GM19397 (cell line): ENCODE results near the gene RGS19.

Experiments
- ATAC-seq: cut with Tn5 transposase; IDR thresholded peaks from one replicate; pipeline ENCODE4 v1.9.1; 2021; ENCODE audit warnings: mild to moderate bottlenecking, moderate library complexity; ENCODE audit not compliant: unreplicated experiment

RGS19 gene

GRCh38 chr20:64050261-64051032 is 28.9 kb downstream of the RGS19 start:
- no peak for ATAC-seq

DNA sequence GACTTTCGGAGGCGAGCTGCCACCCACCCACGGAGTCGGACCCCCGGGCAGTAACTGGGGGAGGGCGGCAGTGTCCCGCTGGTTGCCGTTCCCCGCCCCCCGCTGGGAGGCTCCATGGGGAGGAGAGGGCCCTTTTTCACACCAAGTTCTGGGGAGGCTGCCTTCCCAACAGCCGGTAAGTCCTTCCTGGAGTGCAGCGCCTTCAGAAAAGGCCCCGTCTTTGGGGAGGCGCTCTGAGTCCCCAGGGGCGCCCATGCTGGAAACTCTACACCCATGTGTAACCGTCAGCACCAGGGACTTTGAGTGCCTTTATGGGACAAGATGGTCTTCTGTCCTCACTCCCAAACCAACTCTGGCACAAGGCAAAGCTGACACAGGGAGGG is 29.4 kb downstream of the RGS19 start:
- ATAC-seq = no peak

GRCh38 chr20:64049060-64049877 is 30.0 kb downstream of the RGS19 start, which contains the start of gene SOX18:
TSS of gene SOX18 (minus strand) at chr20:64049639. CDS start at chr20:64049516, 123 bp downstream.
- ATAC-seq = no peak

DNA sequence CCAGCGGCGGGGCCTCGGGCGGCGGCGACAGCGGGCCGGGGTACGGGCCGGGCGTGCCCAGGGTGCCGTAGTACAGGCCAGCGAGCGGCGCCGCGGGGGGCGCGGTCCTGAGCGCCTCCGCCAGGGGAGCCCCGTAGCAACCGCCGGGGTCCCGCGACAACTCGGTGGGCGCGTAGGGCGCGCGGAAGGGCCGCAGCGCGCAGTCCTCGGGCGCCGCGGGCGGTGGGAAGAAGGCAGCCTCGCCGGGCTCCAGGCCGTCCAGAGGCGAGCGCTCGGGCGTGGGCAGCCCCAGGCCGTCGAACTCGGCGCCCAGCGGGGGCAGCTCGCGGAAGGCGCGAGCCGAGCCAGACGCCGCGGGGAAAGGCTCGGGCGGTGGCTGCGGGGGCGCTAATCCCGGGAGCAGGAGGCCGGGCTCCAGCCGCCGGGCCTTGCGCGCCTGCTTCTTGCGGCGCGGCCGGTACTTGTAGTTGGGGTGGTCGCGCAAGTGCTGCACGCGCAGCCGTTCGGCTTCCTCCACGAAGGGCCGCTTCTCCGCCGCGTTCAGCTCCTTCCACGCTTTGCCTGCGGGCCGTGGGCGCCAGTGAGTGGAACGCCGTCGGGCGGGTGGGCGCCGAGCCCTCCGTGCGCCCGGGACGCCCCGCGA is 30.8 kb downstream of the RGS19 start:
- no peak for ATAC-seq

GRCh38 chr20:64047968-64048401 is 31.3 kb downstream of the RGS19 start:
- no peak for ATAC-seq

DNA sequence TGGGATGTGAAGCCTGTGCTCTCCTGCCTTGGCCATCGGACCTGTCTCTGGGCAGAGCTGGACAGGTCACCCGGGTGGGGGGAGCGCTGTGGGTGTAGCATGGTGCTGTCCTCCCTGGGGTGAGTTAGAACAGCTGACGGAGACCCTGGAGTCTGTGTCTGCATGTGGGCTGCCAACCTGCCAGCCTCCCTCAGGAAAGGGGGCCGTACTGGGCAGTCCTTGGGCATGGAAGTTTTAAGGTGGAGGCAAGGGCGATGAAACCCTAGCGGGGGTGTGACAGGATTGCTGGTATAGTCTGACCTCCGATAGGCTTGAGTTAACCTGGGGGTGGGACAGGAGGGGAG is 32.3 kb downstream of the RGS19 start:
- ATAC-seq = no peak

GRCh38 chr20:64045346-64046011 is 33.8 kb downstream of the RGS19 start:
- no peak for ATAC-seq

DNA sequence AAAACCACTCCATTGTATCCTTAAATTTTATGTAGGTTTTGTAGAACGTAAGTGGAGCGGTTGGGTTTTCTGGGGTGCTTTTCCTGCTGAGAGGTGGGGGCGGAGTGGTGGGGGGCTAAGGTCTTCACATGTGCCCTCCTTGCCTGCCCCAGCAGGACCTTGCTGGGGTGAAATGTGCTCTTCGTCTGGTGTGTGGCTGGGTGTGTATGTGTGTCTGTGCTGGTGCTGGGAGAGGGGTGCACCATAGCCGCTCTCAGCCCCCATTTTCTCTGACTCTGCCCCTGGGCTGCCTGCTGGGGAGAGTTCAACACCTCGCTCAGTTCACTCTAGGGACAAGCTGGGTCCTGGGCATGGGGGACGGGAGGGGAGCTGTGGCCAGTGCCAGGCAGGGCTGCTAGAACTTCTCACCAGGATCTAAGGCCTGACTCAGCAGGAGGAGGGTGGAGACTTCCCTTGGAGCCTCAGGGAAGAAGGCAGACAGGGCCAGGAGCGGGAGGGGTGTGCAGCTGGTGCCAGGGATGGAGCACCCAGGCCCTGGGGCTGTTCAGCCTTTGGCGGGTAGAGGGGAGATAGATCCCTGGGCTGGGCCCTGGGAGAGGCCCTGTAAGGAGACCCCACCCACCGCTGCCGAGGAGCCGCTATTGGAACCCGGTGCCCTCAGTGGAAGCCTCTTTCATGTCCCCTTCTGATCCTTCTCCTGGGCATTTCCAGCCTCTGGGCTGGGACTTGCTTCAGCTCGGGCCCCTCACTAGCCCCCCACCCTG is 34.7 kb downstream of the RGS19 start:
- no peak for ATAC-seq

GRCh38 chr20:64043768-64044167 is 35.5 kb downstream of the RGS19 start:
- ATAC-seq = no peak

- no peak for ATAC-seq
Measured at GRCh38 chr20:64042054-64042781, 37.1 kb downstream of the RGS19 start.

GRCh38 chr20:64041781-64042053 is 37.6 kb downstream of the RGS19 start:
- ATAC-seq = no peak

GRCh38 chr20:64041040-64041780 is 38.1 kb downstream of the RGS19 start:
- no peak for ATAC-seq

DNA sequence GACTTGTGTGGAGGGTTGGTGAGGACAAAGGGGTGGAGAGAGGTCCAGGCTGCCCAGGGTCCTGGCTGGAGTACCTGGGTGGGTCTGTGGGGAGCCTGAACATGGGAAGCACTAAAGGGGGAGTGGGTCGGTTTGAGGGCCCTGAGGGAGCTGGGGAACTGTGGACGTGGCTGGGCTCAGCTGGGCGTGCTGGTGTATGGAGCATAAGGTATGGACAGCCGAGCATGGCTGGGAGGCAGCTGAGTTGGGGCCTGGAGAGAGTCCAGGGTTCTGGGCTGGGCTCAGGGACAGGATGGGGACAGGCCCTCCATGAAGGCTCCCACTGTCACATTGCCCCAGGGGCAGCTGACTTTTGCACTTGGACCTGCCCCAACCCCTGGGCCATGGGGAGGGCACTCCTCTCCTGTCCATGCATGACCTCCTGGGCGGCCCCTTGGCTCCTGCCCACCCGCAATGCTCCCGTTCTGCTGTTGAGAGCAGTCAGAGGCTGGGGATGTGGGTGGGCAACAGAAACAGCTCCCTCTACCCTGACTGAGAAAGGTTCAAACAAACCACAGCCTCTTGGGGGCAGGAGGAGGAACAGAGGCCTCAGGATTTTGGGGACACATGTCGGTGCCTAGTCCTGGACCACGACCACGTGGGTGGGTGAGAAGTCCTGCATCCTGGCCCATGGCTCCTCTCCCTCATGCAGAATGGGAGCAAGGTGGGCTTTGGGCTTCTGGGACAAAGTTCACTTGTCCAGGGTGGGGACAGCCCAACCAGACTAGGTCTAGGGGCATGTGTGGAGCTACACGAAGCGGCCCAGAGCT is 38.9 kb downstream of the RGS19 start:
- no peak for ATAC-seq

DNA sequence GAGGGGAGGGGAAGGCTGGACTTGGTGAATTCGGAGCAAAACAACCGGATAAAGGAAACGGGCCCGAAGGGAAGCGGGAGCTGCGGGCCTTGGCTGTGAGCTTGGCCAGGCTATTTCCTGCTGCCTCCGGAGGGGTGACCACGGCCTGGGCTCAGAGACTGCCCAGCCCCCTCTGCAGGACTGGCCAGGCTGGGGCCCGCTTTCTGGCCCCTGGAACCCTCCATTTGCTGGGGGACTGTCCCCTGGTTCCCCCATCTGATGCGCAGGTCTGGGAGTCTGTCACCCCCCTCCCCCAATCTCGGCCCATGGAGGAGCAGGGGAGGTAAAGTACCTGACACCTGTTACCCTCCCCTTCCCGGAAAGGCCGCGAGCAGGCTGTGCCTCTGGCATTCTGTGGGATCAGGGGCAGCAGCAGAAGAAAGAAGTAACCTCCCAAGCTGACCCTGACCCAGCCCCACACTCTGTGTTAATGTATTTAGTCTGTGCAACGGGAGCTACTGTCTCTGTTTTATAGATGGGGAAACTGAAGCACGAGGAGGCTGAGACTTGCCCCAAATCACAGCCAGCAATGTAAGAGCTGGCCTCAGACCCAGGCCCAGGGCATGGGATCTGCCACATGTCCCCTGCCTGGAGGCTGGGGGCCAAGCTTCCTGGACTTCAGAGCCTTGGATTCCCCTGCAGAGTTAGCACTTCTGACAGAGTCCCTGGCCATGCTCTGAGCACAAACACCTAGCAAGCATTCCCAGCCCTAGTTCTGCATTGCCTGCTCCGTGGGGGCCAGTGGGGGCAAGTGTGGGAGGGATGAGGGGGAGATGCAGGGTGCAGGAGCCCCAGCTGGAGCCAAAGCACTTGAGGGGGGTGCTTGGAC is 39.8 kb downstream of the RGS19 start:
- no peak for ATAC-seq

GRCh38 chr20:64038565-64039292 is 40.6 kb downstream of the RGS19 start:
- peak; percentile 50 for ATAC-seq

- peak; percentile 37 for ATAC-seq
Measured at GRCh38 chr20:64038224-64038564, 41.1 kb downstream of the RGS19 start.
